ENCODE data around the gene SLC36A3.
"Not testable (repeated sequence)": the region's sequence is repeated elsewhere in the genome, so short reads cannot be mapped to it uniquely, and the experiment has no call there.

DNA sequence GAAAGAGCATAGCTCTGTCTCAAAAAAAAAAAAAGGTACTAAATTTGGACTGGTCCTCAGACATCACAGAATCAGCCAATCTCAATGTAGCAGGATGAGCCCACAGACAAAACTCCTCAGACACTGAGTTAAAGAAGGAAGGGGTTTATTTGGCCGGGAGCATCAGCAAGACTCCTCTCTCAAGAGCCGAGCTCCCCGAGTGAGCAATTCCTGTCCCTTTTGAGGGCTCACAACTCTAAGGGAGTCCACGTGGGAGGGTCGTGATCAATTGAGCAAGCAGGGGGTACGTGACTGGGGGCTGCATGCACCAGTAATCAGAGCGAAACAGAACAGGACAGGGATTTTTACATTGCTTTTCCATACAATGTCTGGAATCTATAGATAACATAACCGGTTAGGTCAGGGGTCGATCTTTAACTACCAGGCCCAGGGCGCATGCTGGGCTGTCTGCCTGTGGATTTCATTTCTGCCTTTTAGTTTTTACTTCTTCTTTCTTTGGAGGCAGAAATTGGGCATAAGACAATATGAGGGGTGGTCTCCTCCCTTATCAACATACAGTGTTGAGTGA, 63.2 kb downstream of the SLC36A3 start:
- TF ChIP-seq, protein P1, sequence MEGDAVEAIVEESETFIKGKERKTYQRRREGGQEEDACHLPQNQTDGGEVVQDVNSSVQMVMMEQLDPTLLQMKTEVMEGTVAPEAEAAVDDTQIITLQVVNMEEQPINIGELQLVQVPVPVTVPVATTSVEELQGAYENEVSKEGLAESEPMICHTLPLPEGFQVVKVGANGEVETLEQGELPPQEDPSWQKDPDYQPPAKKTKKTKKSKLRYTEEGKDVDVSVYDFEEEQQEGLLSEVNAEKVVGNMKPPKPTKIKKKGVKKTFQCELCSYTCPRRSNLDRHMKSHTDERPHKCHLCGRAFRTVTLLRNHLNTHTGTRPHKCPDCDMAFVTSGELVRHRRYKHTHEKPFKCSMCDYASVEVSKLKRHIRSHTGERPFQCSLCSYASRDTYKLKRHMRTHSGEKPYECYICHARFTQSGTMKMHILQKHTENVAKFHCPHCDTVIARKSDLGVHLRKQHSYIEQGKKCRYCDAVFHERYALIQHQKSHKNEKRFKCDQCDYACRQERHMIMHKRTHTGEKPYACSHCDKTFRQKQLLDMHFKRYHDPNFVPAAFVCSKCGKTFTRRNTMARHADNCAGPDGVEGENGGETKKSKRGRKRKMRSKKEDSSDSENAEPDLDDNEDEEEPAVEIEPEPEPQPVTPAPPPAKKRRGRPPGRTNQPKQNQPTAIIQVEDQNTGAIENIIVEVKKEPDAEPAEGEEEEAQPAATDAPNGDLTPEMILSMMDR (IDR thresholded peaks at IDR 0.05; ENCODE audit: low read depth, low read length, poor library complexity, severe bottlenecking): not testable (repeated sequence)
- TF ChIP-seq EZH2phosphoT487 (IDR thresholded peaks at IDR 0.05; ENCODE audit: borderline replicate concordance, low read length): not testable (repeated sequence)
